GM10266 (cell line): Measurements from ENCODE around the gene KIF26B.

Experiments used
- DNase-seq: peaks from one replicate; pipeline ENCODE4 v3.0.0; 2012; ENCODE audit errors: extremely low spot score
- TF ChIP-seq, protein P1 (sequence below): IDR thresholded peaks from 2 replicates; pipeline ENCODE4 v1.5.1; 2012; ENCODE audit warnings: mild to moderate bottlenecking, low read depth; ENCODE audit not compliant: control insufficient read depth, insufficient read depth; ENCODE audit errors: missing control alignments

The KIF26B gene

DNA sequence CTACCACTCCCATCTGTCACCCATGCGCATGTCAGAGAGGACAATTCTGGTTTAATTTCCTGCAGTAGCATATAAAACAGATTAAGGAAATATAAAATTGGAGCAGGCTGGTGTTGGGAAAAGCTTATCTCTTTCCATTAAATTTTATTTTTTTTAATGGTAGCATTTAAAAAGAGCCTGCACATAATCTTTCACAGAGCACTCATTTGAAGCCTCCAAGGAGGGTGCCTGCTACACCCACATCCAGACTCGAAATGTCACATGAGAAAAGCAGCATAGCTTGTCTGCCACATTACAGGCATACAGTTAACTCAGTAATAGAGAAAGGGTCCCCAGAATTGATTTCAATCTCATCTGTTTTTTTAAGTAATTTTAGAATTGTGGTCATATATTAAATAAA, 599.0 kb downstream of the KIF26B start:
- DNase-seq, result no peak
- TF ChIP-seq, protein P1, sequence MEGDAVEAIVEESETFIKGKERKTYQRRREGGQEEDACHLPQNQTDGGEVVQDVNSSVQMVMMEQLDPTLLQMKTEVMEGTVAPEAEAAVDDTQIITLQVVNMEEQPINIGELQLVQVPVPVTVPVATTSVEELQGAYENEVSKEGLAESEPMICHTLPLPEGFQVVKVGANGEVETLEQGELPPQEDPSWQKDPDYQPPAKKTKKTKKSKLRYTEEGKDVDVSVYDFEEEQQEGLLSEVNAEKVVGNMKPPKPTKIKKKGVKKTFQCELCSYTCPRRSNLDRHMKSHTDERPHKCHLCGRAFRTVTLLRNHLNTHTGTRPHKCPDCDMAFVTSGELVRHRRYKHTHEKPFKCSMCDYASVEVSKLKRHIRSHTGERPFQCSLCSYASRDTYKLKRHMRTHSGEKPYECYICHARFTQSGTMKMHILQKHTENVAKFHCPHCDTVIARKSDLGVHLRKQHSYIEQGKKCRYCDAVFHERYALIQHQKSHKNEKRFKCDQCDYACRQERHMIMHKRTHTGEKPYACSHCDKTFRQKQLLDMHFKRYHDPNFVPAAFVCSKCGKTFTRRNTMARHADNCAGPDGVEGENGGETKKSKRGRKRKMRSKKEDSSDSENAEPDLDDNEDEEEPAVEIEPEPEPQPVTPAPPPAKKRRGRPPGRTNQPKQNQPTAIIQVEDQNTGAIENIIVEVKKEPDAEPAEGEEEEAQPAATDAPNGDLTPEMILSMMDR, result no peak

DNA sequence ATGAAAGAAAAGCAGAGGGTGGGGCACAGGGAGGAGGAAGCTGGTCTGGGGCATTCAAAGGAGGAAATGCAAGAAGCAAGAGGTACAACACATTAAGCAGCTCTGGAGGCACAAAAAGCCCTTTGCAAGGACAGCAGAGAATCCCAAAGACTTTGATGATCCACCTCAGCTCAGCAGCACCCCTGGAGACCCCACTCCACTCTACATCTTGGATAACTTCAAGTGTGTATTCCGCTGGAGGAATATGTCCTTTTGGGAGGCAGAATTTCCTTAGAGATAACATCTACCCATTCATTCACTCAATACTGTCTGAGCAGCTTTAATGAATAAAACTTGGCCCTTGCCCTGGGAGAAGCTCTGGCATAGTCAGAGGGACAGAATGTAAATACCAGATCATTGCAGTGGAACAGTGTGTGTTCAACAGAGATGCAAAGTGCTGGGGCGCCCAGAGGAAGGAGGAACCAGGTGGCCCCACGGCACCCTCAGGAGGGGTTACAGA, 599.7 kb downstream of the KIF26B start:
- TF ChIP-seq, protein P1, result no peak

More for the DNA sequence above, 599.7 kb downstream of the KIF26B start:
- no peak for DNase-seq
